Neural cell (in vitro differentiated cells): Measurements from ENCODE around the gene ANKEF1. TPM values are rescaled to one million over a fixed set of nuclear protein-coding genes. Genes with fewer than 3 reads are reported as not detected.

Source experiments
- H2AFZ ChIP-seq: fragments of 200-600, 300-800 bp; sonication (generic), shearing (Covaris generic); 2 replicates; pipeline ENCODE4 v1.6.0; 2014; ENCODE audit warnings: low read depth, mild to moderate bottlenecking, antibody characterized with exemption, low read length, moderate library complexity
- H3F3A ChIP-seq: fragments of 200-600 bp; shearing (Covaris generic); 2 replicates; pipeline ENCODE4 v1.6.1; 2016; ENCODE audit warnings: mild to moderate bottlenecking, moderate library complexity, mixed read lengths, antibody characterized with exemption, low read length; ENCODE audit not compliant: insufficient read depth, poor library complexity, severe bottlenecking
- H3K27ac ChIP-seq: fragments of 200-600, 300-800 bp; sonication (generic), shearing (Covaris generic); 2 replicates; pipeline ENCODE4 v1.5.1; 2014; ENCODE audit warnings: mild to moderate bottlenecking, low read length, moderate library complexity
- H3K27me3 ChIP-seq: fragments of 300-800, 200-600 bp; sonication (generic), shearing (Covaris generic); 2 replicates; pipeline ENCODE4 v1.6.0; 2014; ENCODE audit warnings: mild to moderate bottlenecking, low read depth, low read length, moderate library complexity; ENCODE audit not compliant: insufficient read depth
- H3K36me3 ChIP-seq: fragments of 300-800, 200-600 bp; sonication (generic), shearing (Covaris generic); 2 replicates; pipeline ENCODE4 v1.5.1; 2014; ENCODE audit warnings: mild to moderate bottlenecking, antibody characterized with exemption, low read length, moderate library complexity; ENCODE audit not compliant: insufficient read depth
- H3K4me2 ChIP-seq: fragments of 300-800, 200-600 bp; sonication (generic), shearing (Covaris generic); 2 replicates; pipeline ENCODE4 v1.6.0; 2014; ENCODE audit warnings: mild to moderate bottlenecking, low read length
- H3K4me3 ChIP-seq: fragments of 300-800, 200-600 bp; sonication (generic), shearing (Covaris generic); 2 replicates; pipeline ENCODE4 v1.5.1; 2014; ENCODE audit warnings: mild to moderate bottlenecking, low read length, moderate library complexity
- H3K79me2 ChIP-seq: fragments of 200-600 bp; shearing (Covaris generic); replicated peaks from 2 replicates; pipeline ENCODE4 v1.6.0; 2014; ENCODE audit warnings: mild to moderate bottlenecking, low read length, moderate library complexity; ENCODE audit not compliant: insufficient read depth
- H3K9ac ChIP-seq: fragments of 300-800, 200-600 bp; sonication (generic), shearing (Covaris generic); 2 replicates; pipeline ENCODE4 v1.6.1; 2016; ENCODE audit warnings: mild to moderate bottlenecking, low read length, mixed read lengths
- H3K9me2 ChIP-seq: fragments of 200-600 bp; shearing (Covaris generic); 2 replicates; pipeline ENCODE4 v1.6.1; 2016; ENCODE audit warnings: mild to moderate bottlenecking, low read length, mixed read lengths; ENCODE audit not compliant: insufficient read depth
- H3K9me3 ChIP-seq: fragments of 200-600, 300-800 bp; sonication (generic), shearing (Covaris generic); 2 replicates; pipeline ENCODE4 v1.6.1; 2016; ENCODE audit warnings: mild to moderate bottlenecking, mixed run types, low read length, moderate library complexity, mixed read lengths
- H4K20me1 ChIP-seq: fragments of 200-600 bp; shearing (Covaris generic); 2 replicates; pipeline ENCODE4 v1.6.1; 2016; ENCODE audit warnings: mild to moderate bottlenecking, mixed run types; ENCODE audit not compliant: insufficient read depth
- CTCF ChIP-seq: fragments of 450-650 bp; IDR thresholded peaks from 2 replicates; pipeline ENCODE4 v1.5.1; 2014; ENCODE audit warnings: antibody characterized with exemption, mild to moderate bottlenecking, moderate library complexity; ENCODE audit not compliant: poor library complexity, severe bottlenecking
- EP300 ChIP-seq: fragments of 450-650 bp; conservative IDR thresholded peaks from 2 replicates; pipeline ENCODE4 v1.6.1; 2014; ENCODE audit warnings: antibody characterized with exemption, mild to moderate bottlenecking, moderate library complexity; ENCODE audit not compliant: poor library complexity, severe bottlenecking
- EZH2 ChIP-seq: fragments of 200-600, 300-800 bp; shearing (Covaris generic), sonication (generic); IDR thresholded peaks from 2 replicates; pipeline ENCODE4 v1.6.1; 2014; ENCODE audit warnings: antibody characterized with exemption, low read length, borderline replicate concordance, mild to moderate bottlenecking; ENCODE audit not compliant: insufficient read depth, poor library complexity, severe bottlenecking
- MXI1 ChIP-seq: fragments of 450-650 bp; conservative IDR thresholded peaks from 2 replicates; pipeline ENCODE4 v1.6.1; 2014; ENCODE audit warnings: antibody characterized with exemption, mild to moderate bottlenecking; ENCODE audit not compliant: poor library complexity, severe bottlenecking
- POLR2AphosphoS5 ChIP-seq: IDR thresholded peaks from 2 replicates; pipeline ENCODE4 v1.6.1; 2012
- RAD21 ChIP-seq: fragments of 450-650 bp; conservative IDR thresholded peaks from 2 replicates; pipeline ENCODE4 v1.6.1; 2014; ENCODE audit warnings: antibody characterized with exemption, mild to moderate bottlenecking, moderate library complexity
- SMC3 ChIP-seq: fragments of 450-650 bp; conservative IDR thresholded peaks from 2 replicates; pipeline ENCODE4 v1.6.1; 2014; ENCODE audit warnings: antibody characterized with exemption, mild to moderate bottlenecking, moderate library complexity; ENCODE audit not compliant: poor library complexity
- TAF1 ChIP-seq: IDR thresholded peaks from 2 replicates; pipeline ENCODE4 v1.6.1; 2012; ENCODE audit warnings: low read depth
- polyA plus RNA-seq: library from polyadenylated mRNA; depleted of rRNA; stranded (reverse); fragments of >200 nt; gene quantifications from 2 replicates; pipeline ENCODE4 v1.2.3, GENCODE V29; 2014
- TF ChIP-seq, protein P1 (sequence below): IDR thresholded peaks from 2 replicates; pipeline ENCODE4 v1.6.1; 2012; ENCODE audit warnings: borderline replicate concordance

The ANKEF1 gene
- polyA plus RNA-seq, 1 donor from 2014 or later, result 3.5 TPM

DNA sequence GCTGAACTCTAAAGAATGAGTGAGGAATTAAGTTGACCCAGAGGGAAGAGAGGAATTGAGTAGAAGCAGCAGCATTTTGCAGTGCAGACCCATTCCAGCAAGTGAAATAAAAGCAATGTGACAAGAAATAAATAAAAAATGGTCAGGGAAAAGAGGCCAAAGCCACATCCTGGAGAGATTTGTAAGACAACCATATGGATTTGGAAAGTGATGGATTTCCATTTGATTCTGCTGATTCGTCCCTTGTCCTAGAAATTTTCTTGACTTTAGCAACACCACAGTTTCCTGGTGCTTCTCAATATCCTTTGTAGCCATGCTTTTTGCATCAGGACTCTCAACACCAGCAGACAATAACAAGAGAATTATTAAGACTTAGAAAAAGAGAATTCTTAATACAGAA, 29.8 kb downstream of the ANKEF1 start:
- no peaks in the 10 kb centered on the region for H3K27me3 ChIP-seq
- no peaks in the 10 kb centered on the region for H3K9me3 ChIP-seq
- TF ChIP-seq CTCF, result no peak
- TF ChIP-seq TAF1, result no peak
- no peak for TF ChIP-seq MXI1
- TF ChIP-seq POLR2AphosphoS5, result no peak
- no peak for TF ChIP-seq EP300
- TF ChIP-seq EZH2, result no peak
- no peak for TF ChIP-seq RAD21
- TF ChIP-seq, protein P1, sequence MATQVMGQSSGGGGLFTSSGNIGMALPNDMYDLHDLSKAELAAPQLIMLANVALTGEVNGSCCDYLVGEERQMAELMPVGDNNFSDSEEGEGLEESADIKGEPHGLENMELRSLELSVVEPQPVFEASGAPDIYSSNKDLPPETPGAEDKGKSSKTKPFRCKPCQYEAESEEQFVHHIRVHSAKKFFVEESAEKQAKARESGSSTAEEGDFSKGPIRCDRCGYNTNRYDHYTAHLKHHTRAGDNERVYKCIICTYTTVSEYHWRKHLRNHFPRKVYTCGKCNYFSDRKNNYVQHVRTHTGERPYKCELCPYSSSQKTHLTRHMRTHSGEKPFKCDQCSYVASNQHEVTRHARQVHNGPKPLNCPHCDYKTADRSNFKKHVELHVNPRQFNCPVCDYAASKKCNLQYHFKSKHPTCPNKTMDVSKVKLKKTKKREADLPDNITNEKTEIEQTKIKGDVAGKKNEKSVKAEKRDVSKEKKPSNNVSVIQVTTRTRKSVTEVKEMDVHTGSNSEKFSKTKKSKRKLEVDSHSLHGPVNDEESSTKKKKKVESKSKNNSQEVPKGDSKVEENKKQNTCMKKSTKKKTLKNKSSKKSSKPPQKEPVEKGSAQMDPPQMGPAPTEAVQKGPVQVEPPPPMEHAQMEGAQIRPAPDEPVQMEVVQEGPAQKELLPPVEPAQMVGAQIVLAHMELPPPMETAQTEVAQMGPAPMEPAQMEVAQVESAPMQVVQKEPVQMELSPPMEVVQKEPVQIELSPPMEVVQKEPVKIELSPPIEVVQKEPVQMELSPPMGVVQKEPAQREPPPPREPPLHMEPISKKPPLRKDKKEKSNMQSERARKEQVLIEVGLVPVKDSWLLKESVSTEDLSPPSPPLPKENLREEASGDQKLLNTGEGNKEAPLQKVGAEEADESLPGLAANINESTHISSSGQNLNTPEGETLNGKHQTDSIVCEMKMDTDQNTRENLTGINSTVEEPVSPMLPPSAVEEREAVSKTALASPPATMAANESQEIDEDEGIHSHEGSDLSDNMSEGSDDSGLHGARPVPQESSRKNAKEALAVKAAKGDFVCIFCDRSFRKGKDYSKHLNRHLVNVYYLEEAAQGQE, result no peak
- TF ChIP-seq SMC3, result no peak
- H3F3A ChIP-seq, result no peaks in the 10 kb centered on the region
- no peaks in the 10 kb centered on the region for H3K79me2 ChIP-seq
- no peak overlapping the region for H3K27ac ChIP-seq
- H3K4me2 ChIP-seq, result no peak overlapping the region
- no peaks in the 10 kb centered on the region for H3K9me2 ChIP-seq
- H4K20me1 ChIP-seq, result no peaks in the 10 kb centered on the region
- no peaks in the 10 kb centered on the region for H3K36me3 ChIP-seq
- H3K4me3 ChIP-seq, result no peak overlapping the region
- H2AFZ ChIP-seq, result no peak overlapping the region
- H3K9ac ChIP-seq, result no peak overlapping the region

DNA sequence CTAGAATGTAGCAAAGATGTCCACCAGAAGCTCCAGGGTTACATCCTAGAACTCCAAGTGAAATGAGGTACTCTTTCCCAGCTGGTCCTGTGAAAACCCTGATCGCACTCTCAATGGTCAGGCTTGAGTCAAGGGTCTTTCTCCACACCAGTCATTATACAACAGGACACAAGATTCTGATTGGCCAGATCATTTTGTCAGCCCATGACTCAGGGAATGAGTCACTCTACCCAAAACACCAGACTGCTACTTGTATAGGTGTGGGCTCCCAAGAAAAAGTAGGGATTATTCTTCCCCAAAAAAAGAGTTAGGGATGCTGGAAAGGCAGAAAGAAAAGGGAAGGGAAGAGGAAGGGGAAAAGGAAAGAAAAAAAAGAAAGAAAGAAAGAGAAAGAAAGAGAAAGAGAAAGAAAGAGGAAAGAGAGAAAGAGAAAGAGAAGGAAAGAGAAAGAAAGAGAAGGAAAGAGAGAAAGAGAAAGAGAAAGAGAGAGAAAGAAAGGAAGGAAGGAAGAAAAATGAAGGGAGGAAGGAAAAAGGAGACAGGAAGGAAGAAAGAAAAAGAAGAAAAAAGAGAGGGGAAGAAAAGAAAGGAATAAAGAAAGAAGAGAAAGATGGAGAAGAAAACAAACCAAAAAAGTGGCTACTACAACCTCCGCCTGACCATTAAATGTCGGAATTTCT, 30.5 kb downstream of the ANKEF1 start:
- TF ChIP-seq MXI1 (no peak), RAD21 (no peak), CTCF (no peak), TAF1 (no peak), POLR2AphosphoS5 (no peak), EZH2 (no peak), SMC3 (no peak), EP300 (no peak)
- TF ChIP-seq, protein P1, result no peak
- H3K27ac ChIP-seq, result no peak overlapping the region
- no peak overlapping the region for H3K9ac ChIP-seq
- no peaks in the 10 kb centered on the region for H3K27me3 ChIP-seq
- H3K79me2 ChIP-seq, result no peaks in the 10 kb centered on the region
- no peaks in the 10 kb centered on the region for H3K9me2 ChIP-seq
- H3K36me3 ChIP-seq, result no peaks in the 10 kb centered on the region
- H3F3A ChIP-seq, result no peaks in the 10 kb centered on the region
- no peak overlapping the region for H2AFZ ChIP-seq
- H3K9me3 ChIP-seq, result no peaks in the 10 kb centered on the region
- no peak overlapping the region for H3K4me2 ChIP-seq
- no peaks in the 10 kb centered on the region for H4K20me1 ChIP-seq
- no peak overlapping the region for H3K4me3 ChIP-seq
